Left ventricle myocardium inferior (tissue), 1 donor: ENCODE data around the gene KATNIP. TPM values are rescaled to one million over a fixed set of nuclear protein-coding genes. Genes with fewer than 3 reads are reported as not detected.

Source experiments
- DNase-seq: peaks from one replicate; pipeline ENCODE4 v3.0.0-alpha.2; 2020
- H3K27ac ChIP-seq: fragments of 200-600 bp; replicated peaks from 2 replicates; pipeline ENCODE4 v1.8.0; 2021
- H3K27me3 ChIP-seq: fragments of 200-600 bp; 2 replicates; pipeline ENCODE4 v1.8.0; 2021; ENCODE audit warnings: low read depth
- H3K36me3 ChIP-seq: fragments of 200-600 bp; 2 replicates; pipeline ENCODE4 v1.8.0; 2021
- H3K4me1 ChIP-seq: fragments of 200-600 bp; 2 replicates; pipeline ENCODE4 v1.8.0; 2021
- H3K4me3 ChIP-seq: fragments of 200-600 bp; 2 replicates; pipeline ENCODE4 v1.8.0; 2021; ENCODE audit warnings: mild to moderate bottlenecking, moderate library complexity
- H3K9me3 ChIP-seq: fragments of 200-600 bp; replicated peaks from 2 replicates; pipeline ENCODE4 v1.8.0; 2021
- intact Hi-C: fragments of 100-400 bp; cut with micrococcal nuclease; formaldehyde crosslinking; loops from one replicate; pipeline ENCODE4 v1.11.0; 2022
- total RNA-seq: library from RNA; stranded (reverse); fragmentation: NEBNext Ultra II Directional; extraction: Animal tissue kit (Norgen Biotek cat#: 25700); gene quantifications from one replicate; pipeline ENCODE4 v1.2.1, GENCODE V29; 2021
- TF ChIP-seq, protein P1 (sequence below): fragments of 200-600 bp; IDR thresholded peaks from 2 replicates; pipeline ENCODE4 v1.8.0; 2021; ENCODE audit warnings: antibody characterized with exemption, mild to moderate bottlenecking, borderline replicate concordance
- donor health status: DM: no; HTN: yes; CAD: no; lungs with severe emphysema.

KATNIP gene
- total RNA-seq, 1 donor from 2014 or later = 12.0 TPM

DNA sequence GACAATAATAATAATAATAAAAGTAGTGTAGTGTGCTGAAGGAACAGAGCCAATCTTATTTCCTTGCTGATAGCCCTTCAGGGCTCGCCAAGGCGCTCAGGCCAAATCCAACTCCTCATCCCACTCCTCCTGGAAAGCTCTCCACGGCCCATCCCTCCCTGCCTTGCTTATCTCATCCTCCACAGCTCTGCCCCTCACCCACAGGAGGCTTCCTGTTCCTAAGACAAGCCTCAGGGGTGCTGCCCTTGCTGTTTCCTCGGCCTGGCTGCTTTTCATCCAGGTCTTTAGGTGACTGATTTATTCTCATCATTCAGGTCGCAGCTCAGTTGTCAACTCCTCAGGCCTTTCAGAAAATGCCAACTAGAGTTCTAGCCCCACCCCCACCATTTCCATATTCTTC lies 11.4 kb upstream of the KATNIP start:
- Histone ChIP-seq H3K9me3 (no peaks in the 10 kb centered on the region), H3K4me1 (peaks cover 20% of the 10 kb centered on the region), H3K27ac (peak overlapping the region; percentile 17), H3K36me3 (peaks cover 96% of the 10 kb centered on the region), H3K27me3 (no peaks in the 10 kb centered on the region), H3K4me3 (no peak overlapping the region)
- intact Hi-C loops = no loop called here
- DNase-seq = no peak
- TF ChIP-seq, protein P1, sequence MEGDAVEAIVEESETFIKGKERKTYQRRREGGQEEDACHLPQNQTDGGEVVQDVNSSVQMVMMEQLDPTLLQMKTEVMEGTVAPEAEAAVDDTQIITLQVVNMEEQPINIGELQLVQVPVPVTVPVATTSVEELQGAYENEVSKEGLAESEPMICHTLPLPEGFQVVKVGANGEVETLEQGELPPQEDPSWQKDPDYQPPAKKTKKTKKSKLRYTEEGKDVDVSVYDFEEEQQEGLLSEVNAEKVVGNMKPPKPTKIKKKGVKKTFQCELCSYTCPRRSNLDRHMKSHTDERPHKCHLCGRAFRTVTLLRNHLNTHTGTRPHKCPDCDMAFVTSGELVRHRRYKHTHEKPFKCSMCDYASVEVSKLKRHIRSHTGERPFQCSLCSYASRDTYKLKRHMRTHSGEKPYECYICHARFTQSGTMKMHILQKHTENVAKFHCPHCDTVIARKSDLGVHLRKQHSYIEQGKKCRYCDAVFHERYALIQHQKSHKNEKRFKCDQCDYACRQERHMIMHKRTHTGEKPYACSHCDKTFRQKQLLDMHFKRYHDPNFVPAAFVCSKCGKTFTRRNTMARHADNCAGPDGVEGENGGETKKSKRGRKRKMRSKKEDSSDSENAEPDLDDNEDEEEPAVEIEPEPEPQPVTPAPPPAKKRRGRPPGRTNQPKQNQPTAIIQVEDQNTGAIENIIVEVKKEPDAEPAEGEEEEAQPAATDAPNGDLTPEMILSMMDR = no peak

DNA sequence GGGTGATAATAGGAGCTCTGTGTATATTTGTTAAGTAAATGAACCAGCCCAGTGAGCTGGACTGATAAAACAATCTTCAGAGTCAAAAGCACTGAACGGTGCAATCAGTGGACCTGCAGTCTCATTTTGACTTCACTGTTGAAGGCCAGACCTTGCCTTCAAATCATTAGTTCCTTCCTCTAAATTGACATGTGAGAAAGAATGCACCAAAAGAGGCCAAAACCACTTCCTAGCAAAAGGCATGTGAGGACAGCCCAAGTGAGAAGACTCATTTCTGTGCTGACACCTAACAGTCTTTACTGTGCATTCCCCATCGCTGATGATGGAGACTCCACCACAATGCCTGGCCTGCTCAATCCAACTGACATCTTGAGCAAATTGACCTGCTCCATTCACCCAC lies 10.8 kb upstream of the KATNIP start:
- no peak for DNase-seq
- H3K27ac ChIP-seq = no peak overlapping the region
- peaks cover 96% of the 10 kb centered on the region for H3K36me3 ChIP-seq
- H3K4me1 ChIP-seq = peaks cover 20% of the 10 kb centered on the region
- H3K4me3 ChIP-seq = no peak overlapping the region
- no peaks in the 10 kb centered on the region for H3K27me3 ChIP-seq
- no peaks in the 10 kb centered on the region for H3K9me3 ChIP-seq
- intact Hi-C loops = no loop called here
- TF ChIP-seq, protein P1 = no peak

DNA sequence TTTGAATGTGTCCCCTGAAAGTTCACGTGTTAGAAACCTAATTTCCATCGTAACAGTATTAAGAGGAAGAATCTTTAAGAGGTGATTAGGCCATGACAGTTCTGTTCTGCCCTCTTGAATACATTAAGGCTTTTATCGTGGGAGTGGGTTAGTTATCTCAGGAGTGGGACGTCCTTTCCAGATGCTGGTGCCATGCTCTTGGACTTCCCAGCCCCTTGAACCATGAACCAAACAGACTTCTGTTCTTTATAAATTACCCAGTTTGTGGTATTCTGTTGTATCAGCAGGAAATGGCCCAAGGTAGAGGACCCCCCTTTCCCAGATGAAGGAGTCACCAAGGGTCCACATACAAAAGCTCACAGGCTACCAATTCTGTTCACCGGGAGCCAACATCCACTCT lies 10.3 kb upstream of the KATNIP start:
- DNase-seq = no peak
- H3K36me3 ChIP-seq = peaks cover 96% of the 10 kb centered on the region
- no peak overlapping the region for H3K4me3 ChIP-seq
- intact Hi-C loops = no loop called here
- TF ChIP-seq, protein P1 = no peak
- H3K4me1 ChIP-seq = peaks cover 20% of the 10 kb centered on the region
- H3K9me3 ChIP-seq = no peaks in the 10 kb centered on the region
- H3K27ac ChIP-seq = no peak overlapping the region
- no peaks in the 10 kb centered on the region for H3K27me3 ChIP-seq

DNA sequence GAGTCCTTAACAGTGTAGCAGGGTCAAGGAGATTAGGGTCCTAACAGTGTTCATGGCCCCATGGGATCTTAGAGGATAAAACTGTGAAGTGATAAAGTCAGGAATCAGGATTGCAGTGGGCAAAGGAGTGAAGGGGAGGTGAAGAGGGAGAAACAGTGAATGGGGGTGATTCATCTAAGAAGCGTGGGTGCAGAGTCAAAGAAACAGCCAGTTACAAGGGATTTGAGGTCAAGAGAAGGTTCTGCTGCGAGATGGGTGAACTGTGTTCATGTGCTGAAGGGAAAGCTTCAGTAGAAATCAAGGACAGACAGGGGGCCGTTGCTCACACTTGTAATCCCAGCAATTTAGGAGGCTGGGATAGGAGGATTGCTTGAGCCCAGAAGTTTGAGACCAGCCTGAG lies 6.1 kb upstream of the KATNIP start:
- TF ChIP-seq, protein P1 = no peak
- no peak for DNase-seq

DNA sequence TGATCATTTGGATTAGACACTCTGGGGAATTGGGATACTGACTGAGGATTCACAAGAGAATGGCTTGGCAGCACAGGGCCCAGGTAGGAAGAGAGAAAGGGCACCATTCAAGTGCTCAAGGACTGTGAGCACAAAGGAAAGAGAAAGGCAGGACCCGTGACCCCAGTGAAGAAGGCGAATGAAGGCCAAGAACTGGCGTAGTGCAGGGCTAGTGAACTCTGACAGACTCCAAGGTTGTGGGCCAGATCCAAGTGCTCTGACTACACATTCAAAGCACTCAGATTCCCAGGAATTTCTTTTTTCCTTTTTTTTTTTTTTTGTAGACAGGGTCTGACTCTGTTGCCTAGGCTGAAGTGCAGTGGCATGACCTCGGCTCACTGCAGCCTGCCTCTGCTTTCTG lies 5.3 kb upstream of the KATNIP start:
- no peak for DNase-seq
- no peak overlapping the region for H3K4me3 ChIP-seq
- TF ChIP-seq, protein P1 = no peak
- intact Hi-C loops = no loop called here
- H3K9me3 ChIP-seq = no peaks in the 10 kb centered on the region
- no peak overlapping the region for H3K27ac ChIP-seq
- no peaks in the 10 kb centered on the region for H3K27me3 ChIP-seq
- H3K4me1 ChIP-seq = peaks cover 33% of the 10 kb centered on the region
- H3K36me3 ChIP-seq = peaks cover 64% of the 10 kb centered on the region

More for the DNA sequence above, 6.1 kb upstream of the KATNIP start:
- intact Hi-C loops = no loop called here
- Histone ChIP-seq H3K4me1 (peaks cover 30% of the 10 kb centered on the region), H3K4me3 (no peak overlapping the region), H3K27me3 (no peaks in the 10 kb centered on the region), H3K27ac (no peak overlapping the region), H3K9me3 (no peaks in the 10 kb centered on the region), H3K36me3 (peaks cover 72% of the 10 kb centered on the region)

DNA sequence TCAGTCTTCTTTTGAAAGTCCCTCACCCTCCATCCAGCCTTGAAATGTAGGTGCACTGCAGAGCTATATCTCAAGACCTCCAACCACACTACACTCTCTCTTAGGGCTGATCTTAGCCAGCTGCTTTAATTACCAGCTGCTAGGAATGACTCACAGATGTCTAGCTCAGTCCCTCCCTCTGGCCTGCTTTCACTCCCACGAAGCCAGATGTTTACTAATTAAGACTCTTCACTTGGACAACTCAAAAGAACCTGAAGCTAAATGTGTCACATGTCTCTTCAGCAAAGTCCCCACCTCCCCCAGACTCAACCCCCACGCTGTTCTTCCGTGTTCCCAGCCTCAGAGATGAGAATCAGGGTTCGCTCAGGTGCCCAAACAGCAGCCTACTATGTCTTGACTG lies 2.8 kb upstream of the KATNIP start:
- H3K36me3 ChIP-seq = peaks cover 39% of the 10 kb centered on the region
- H3K4me1 ChIP-seq = peaks cover 51% of the 10 kb centered on the region
- H3K27ac ChIP-seq = peak overlapping the region; percentile 34
- H3K4me3 ChIP-seq = peak overlapping the region; percentile 24
- TF ChIP-seq, protein P1 = no peak
- intact Hi-C loops = no loop called here
- no peak for DNase-seq
- no peaks in the 10 kb centered on the region for H3K27me3 ChIP-seq
- no peaks in the 10 kb centered on the region for H3K9me3 ChIP-seq
